Fibroblast of lung (primary cell): ENCODE measurements around the gene CDCA8.

Experiments
- EZH2 ChIP-seq: IDR thresholded peaks from 2 replicates; pipeline ENCODE4 v1.5.1; 2012; ENCODE audit warnings: low read length, control low read depth, mild to moderate bottlenecking; ENCODE audit errors: missing control alignments
- TF ChIP-seq, protein P1 (sequence below), 2 donors: IDR thresholded peaks in 1 of 2; conservative IDR thresholded peaks in 1 of 2; 1 replicate in 1 of 2; 2 replicates in 1 of 2; pipeline ENCODE4 v1.5.1; 2011 to 2012; ENCODE audit warnings: low read length in 2 of 2, control low read depth in 1 of 2, inconsistent platforms in 1 of 2, low read depth in 1 of 2, mild to moderate bottlenecking in 1 of 2

DNA sequence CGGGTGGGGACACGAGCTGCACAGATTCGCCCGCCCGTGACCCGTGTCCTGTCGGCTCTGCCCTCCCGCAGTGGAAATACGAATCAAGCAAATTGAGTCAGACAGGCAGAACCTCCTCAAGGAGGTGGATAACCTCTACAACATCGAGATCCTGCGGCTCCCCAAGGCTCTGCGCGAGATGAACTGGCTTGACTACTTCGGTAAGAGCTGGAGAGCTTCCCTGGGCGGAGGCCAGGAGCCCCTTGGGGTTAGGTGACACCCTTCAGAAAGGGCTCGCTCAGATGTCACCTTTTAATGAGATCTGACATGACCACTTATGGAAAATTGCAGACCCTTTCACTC, 489 bp downstream of the CDCA8 start:
- TF ChIP-seq, protein P1, sequence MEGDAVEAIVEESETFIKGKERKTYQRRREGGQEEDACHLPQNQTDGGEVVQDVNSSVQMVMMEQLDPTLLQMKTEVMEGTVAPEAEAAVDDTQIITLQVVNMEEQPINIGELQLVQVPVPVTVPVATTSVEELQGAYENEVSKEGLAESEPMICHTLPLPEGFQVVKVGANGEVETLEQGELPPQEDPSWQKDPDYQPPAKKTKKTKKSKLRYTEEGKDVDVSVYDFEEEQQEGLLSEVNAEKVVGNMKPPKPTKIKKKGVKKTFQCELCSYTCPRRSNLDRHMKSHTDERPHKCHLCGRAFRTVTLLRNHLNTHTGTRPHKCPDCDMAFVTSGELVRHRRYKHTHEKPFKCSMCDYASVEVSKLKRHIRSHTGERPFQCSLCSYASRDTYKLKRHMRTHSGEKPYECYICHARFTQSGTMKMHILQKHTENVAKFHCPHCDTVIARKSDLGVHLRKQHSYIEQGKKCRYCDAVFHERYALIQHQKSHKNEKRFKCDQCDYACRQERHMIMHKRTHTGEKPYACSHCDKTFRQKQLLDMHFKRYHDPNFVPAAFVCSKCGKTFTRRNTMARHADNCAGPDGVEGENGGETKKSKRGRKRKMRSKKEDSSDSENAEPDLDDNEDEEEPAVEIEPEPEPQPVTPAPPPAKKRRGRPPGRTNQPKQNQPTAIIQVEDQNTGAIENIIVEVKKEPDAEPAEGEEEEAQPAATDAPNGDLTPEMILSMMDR (conservative IDR thresholded peaks at IDR 0.05 in 1 of 2, IDR thresholded peaks at IDR 0.05 in 1 of 2; ENCODE audit: low read depth in 1 of 2, low read length in 2 of 2): no peak
- TF ChIP-seq EZH2: no peak
